ENCODE measurements around the gene WBP2NL.

The WBP2NL gene

DNA sequence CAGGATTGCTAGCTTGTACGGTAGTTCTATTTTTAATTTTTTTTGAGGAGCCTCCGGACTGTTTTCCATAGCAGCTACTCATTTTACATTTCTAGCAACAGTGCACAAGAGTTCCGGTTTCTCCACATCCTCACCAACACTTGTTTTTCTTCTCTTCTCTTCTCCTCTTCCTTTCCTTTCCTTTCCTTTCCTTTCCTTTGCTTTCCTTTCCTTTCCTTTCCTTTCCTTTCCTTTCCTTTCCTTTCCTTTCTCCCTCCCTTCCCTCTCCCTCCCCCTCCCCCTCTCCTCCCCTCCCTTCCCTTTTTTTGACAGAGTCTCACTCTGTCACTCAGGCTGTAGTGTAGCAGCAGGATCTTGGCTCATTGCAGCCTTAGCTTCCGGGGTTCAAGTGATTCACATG is 9.3 kb downstream of the WBP2NL start:
- TF ChIP-seq ARNTL (CRISPR knock-in tag; IDR thresholded peaks at IDR 0.05; ENCODE audit: borderline replicate concordance, low read depth), result no peak
- no peak for TF ChIP-seq ZFP3 (CRISPR knock-in tag; IDR thresholded peaks at IDR 0.05)
- TF ChIP-seq TCF4 (CRISPR knock-in tag; IDR thresholded peaks at IDR 0.05; ENCODE audit: borderline replicate concordance), result no peak
- TF ChIP-seq, protein P1, sequence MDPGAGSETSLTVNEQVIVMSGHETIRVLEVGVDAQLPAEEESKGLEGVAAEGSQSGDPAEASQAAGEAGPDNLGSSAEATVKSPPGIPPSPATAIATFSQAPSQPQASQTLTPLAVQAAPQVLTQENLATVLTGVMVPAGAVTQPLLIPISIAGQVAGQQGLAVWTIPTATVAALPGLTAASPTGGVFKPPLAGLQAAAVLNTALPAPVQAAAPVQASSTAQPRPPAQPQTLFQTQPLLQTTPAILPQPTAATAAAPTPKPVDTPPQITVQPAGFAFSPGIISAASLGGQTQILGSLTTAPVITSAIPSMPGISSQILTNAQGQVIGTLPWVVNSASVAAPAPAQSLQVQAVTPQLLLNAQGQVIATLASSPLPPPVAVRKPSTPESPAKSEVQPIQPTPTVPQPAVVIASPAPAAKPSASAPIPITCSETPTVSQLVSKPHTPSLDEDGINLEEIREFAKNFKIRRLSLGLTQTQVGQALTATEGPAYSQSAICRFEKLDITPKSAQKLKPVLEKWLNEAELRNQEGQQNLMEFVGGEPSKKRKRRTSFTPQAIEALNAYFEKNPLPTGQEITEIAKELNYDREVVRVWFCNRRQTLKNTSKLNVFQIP (CRISPR knock-in tag; IDR thresholded peaks at IDR 0.05; ENCODE audit: borderline replicate concordance, low read depth), result no peak
- no peak for TF ChIP-seq ZFP30 (CRISPR knock-in tag; IDR thresholded peaks at IDR 0.05)
- TF ChIP-seq BACH2 (CRISPR knock-in tag; IDR thresholded peaks at IDR 0.05; ENCODE audit: borderline replicate concordance), result no peak
- TF ChIP-seq, protein P2, sequence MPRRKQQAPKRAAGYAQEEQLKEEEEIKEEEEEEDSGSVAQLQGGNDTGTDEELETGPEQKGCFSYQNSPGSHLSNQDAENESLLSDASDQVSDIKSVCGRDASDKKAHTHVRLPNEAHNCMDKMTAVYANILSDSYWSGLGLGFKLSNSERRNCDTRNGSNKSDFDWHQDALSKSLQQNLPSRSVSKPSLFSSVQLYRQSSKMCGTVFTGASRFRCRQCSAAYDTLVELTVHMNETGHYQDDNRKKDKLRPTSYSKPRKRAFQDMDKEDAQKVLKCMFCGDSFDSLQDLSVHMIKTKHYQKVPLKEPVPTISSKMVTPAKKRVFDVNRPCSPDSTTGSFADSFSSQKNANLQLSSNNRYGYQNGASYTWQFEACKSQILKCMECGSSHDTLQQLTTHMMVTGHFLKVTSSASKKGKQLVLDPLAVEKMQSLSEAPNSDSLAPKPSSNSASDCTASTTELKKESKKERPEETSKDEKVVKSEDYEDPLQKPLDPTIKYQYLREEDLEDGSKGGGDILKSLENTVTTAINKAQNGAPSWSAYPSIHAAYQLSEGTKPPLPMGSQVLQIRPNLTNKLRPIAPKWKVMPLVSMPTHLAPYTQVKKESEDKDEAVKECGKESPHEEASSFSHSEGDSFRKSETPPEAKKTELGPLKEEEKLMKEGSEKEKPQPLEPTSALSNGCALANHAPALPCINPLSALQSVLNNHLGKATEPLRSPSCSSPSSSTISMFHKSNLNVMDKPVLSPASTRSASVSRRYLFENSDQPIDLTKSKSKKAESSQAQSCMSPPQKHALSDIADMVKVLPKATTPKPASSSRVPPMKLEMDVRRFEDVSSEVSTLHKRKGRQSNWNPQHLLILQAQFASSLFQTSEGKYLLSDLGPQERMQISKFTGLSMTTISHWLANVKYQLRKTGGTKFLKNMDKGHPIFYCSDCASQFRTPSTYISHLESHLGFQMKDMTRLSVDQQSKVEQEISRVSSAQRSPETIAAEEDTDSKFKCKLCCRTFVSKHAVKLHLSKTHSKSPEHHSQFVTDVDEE (CRISPR knock-in tag; IDR thresholded peaks at IDR 0.05), result no peak
- TF ChIP-seq, protein P3, sequence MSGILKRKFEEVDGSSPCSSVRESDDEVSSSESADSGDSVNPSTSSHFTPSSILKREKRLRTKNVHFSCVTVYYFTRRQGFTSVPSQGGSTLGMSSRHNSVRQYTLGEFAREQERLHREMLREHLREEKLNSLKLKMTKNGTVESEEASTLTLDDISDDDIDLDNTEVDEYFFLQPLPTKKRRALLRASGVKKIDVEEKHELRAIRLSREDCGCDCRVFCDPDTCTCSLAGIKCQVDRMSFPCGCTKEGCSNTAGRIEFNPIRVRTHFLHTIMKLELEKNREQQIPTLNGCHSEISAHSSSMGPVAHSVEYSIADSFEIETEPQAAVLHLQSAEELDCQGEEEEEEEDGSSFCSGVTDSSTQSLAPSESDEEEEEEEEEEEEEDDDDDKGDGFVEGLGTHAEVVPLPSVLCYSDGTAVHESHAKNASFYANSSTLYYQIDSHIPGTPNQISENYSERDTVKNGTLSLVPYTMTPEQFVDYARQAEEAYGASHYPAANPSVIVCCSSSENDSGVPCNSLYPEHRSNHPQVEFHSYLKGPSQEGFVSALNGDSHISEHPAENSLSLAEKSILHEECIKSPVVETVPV (CRISPR knock-in tag; IDR thresholded peaks at IDR 0.05), result no peak
- TF ChIP-seq ZC3H10 (CRISPR knock-in tag; IDR thresholded peaks at IDR 0.05), result no peak
- TF ChIP-seq ESRRG (CRISPR knock-in tag; IDR thresholded peaks at IDR 0.05), result no peak
- no peak for TF ChIP-seq SNAI2 (CRISPR knock-in tag; IDR thresholded peaks at IDR 0.05)
- TF ChIP-seq, protein P4, sequence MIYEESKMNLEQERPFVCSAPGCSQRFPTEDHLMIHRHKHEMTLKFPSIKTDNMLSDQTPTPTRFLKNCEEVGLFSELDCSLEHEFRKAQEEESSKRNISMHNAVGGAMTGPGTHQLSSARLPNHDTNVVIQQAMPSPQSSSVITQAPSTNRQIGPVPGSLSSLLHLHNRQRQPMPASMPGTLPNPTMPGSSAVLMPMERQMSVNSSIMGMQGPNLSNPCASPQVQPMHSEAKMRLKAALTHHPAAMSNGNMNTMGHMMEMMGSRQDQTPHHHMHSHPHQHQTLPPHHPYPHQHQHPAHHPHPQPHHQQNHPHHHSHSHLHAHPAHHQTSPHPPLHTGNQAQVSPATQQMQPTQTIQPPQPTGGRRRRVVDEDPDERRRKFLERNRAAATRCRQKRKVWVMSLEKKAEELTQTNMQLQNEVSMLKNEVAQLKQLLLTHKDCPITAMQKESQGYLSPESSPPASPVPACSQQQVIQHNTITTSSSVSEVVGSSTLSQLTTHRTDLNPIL (CRISPR knock-in tag; IDR thresholded peaks at IDR 0.05; ENCODE audit: low read depth), result no peak
- TF ChIP-seq ZNF565 (CRISPR knock-in tag; conservative IDR thresholded peaks at IDR 0.05; ENCODE audit: low read depth), result no peak
- TF ChIP-seq RARB (CRISPR knock-in tag; IDR thresholded peaks at IDR 0.05), result no peak
- TF ChIP-seq TOX (CRISPR knock-in tag; IDR thresholded peaks at IDR 0.05; ENCODE audit: borderline replicate concordance), result no peak
- TF ChIP-seq CSDC2 (CRISPR knock-in tag; IDR thresholded peaks at IDR 0.05), result no peak
- TF ChIP-seq ISL1 (CRISPR knock-in tag; IDR thresholded peaks at IDR 0.05), result no peak
- ATAC-seq, result no peak

DNA sequence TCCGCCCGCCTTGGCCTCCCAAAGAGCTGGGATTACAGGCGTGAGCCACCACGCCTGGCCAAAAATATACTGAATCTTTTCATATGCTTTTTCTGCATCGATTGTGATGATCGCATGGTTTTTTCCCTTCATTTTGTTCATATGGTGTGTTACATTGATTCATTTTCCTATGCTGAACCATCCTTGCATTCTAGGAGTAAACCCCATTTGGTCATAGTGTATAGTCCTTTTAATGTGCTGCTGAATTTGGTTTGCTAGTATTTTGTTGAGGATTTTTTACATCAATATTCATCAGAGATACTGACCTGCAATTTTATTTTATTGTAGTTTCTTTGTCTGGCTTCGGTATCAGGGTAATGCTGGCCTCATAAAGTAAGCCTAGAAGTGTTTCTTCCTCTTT is 12.2 kb downstream of the WBP2NL start:
- TF ChIP-seq, protein P4 (CRISPR knock-in tag; IDR thresholded peaks at IDR 0.05; ENCODE audit: low read depth), result no peak
- TF ChIP-seq ZC3H10 (CRISPR knock-in tag; IDR thresholded peaks at IDR 0.05) (no peak), BACH2 (CRISPR knock-in tag; IDR thresholded peaks at IDR 0.05; ENCODE audit: borderline replicate concordance) (no peak), ZNF8 (CRISPR knock-in tag; IDR thresholded peaks at IDR 0.05) (no peak), CSDC2 (CRISPR knock-in tag; IDR thresholded peaks at IDR 0.05) (no peak), RARB (CRISPR knock-in tag; IDR thresholded peaks at IDR 0.05) (no peak), ZNF565 (CRISPR knock-in tag; conservative IDR thresholded peaks at IDR 0.05; ENCODE audit: low read depth) (no peak), TCF4 (CRISPR knock-in tag; IDR thresholded peaks at IDR 0.05; ENCODE audit: borderline replicate concordance) (no peak), ZFP30 (CRISPR knock-in tag; IDR thresholded peaks at IDR 0.05) (no peak), ISL1 (CRISPR knock-in tag; IDR thresholded peaks at IDR 0.05) (no peak), PPARA (CRISPR knock-in tag; IDR thresholded peaks at IDR 0.05; ENCODE audit: borderline replicate concordance) (no peak), ZFP3 (CRISPR knock-in tag; IDR thresholded peaks at IDR 0.05) (no peak), SNAI2 (CRISPR knock-in tag; IDR thresholded peaks at IDR 0.05) (no peak), OSR1 (CRISPR knock-in tag; IDR thresholded peaks at IDR 0.05) (no peak), ESRRG (CRISPR knock-in tag; IDR thresholded peaks at IDR 0.05) (no peak), TOX (CRISPR knock-in tag; IDR thresholded peaks at IDR 0.05; ENCODE audit: borderline replicate concordance) (no peak), ZNF70 (CRISPR knock-in tag; IDR thresholded peaks at IDR 0.05) (no peak)
- TF ChIP-seq, protein P5, sequence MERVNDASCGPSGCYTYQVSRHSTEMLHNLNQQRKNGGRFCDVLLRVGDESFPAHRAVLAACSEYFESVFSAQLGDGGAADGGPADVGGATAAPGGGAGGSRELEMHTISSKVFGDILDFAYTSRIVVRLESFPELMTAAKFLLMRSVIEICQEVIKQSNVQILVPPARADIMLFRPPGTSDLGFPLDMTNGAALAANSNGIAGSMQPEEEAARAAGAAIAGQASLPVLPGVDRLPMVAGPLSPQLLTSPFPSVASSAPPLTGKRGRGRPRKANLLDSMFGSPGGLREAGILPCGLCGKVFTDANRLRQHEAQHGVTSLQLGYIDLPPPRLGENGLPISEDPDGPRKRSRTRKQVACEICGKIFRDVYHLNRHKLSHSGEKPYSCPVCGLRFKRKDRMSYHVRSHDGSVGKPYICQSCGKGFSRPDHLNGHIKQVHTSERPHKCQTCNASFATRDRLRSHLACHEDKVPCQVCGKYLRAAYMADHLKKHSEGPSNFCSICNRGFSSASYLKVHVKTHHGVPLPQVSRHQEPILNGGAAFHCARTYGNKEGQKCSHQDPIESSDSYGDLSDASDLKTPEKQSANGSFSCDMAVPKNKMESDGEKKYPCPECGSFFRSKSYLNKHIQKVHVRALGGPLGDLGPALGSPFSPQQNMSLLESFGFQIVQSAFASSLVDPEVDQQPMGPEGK (CRISPR knock-in tag; IDR thresholded peaks at IDR 0.05; ENCODE audit: borderline replicate concordance), result no peak
- TF ChIP-seq, protein P1 (CRISPR knock-in tag; IDR thresholded peaks at IDR 0.05; ENCODE audit: borderline replicate concordance, low read depth), result no peak
- TF ChIP-seq, protein P2 (CRISPR knock-in tag; IDR thresholded peaks at IDR 0.05), result no peak
- ATAC-seq, result no peak
